ENCODE results near the gene HIGD2A. TPM values are rescaled to one million over a fixed set of nuclear protein-coding genes. Genes with fewer than 3 reads are reported as not detected.

The HIGD2A gene
- total and polyA plus RNA-seq, 2 experiments from 2014 or later = 67.7 to 194 TPM

GRCh38 chr5:176425138-176425537, 36.6 kb downstream of the HIGD2A start:
- no peak overlapping the region for H3K4me3 Mint-ChIP-seq
- H3K4me1 Mint-ChIP-seq = no peaks in the 10 kb centered on the region
- H4K20me1 ChIP-seq (replicated peaks; ENCODE audit: insufficient read depth) = no peaks in the 10 kb centered on the region
- H3K79me2 ChIP-seq (replicated peaks; ENCODE audit: insufficient read depth) = no peaks in the 10 kb centered on the region
- no peak overlapping the region for H3K27ac Mint-ChIP-seq
- ATAC-seq = no peak
- H3K4me2 ChIP-seq = no peak overlapping the region
- no peaks in the 10 kb centered on the region for H3K4me1 ChIP-seq (ENCODE audit: insufficient read depth)
- no peak for DNase-seq (ENCODE audit: low spot score)
- 0 out of 2 replicates have a peak, but pooled peaks cover 3% of the 10 kb centered on the region for H3K9me2 ChIP-seq (ENCODE audit: insufficient read depth)
- no peak overlapping the region for H3K27ac ChIP-seq (ENCODE audit: low read depth)
- H3K27me3 ChIP-seq (ENCODE audit: insufficient read depth) = no peaks in the 10 kb centered on the region
- TF ChIP-seq STAT1 (IDR thresholded peaks at IDR 0.05; ENCODE audit: unreplicated experiment) (no peak), ZNF462 (CRISPR knock-in tag; IDR thresholded peaks at IDR 0.05) (no peak), NANOG (IDR thresholded peaks at IDR 0.05; ENCODE audit: borderline replicate concordance) (no peak), ZNF331 (CRISPR knock-in tag; IDR thresholded peaks at IDR 0.05; ENCODE audit: low read depth) (no peak), POLR2AphosphoS5 (IDR thresholded peaks at IDR 0.05; ENCODE audit: low read depth) (no peak)
- TF ChIP-seq, protein P1, sequence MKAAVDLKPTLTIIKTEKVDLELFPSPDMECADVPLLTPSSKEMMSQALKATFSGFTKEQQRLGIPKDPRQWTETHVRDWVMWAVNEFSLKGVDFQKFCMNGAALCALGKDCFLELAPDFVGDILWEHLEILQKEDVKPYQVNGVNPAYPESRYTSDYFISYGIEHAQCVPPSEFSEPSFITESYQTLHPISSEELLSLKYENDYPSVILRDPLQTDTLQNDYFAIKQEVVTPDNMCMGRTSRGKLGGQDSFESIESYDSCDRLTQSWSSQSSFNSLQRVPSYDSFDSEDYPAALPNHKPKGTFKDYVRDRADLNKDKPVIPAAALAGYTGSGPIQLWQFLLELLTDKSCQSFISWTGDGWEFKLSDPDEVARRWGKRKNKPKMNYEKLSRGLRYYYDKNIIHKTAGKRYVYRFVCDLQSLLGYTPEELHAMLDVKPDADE (IDR thresholded peaks at IDR 0.05) = no peak
- peaks cover 1% of the 10 kb centered on the region for H3K27me3 Mint-ChIP-seq (ENCODE audit: insufficient read depth, low read depth, poor library complexity)
- no peak overlapping the region for H2AFZ ChIP-seq
- no peaks in the 10 kb centered on the region for H3F3A ChIP-seq (replicated peaks; ENCODE audit: low read depth)
- H3K4me3 ChIP-seq = no peak overlapping the region
- peaks cover 45% of the 10 kb centered on the region for H3K9me3 Mint-ChIP-seq
- H3K36me3 Mint-ChIP-seq (ENCODE audit: low read depth) = peaks cover 23% of the 10 kb centered on the region
- H3K36me3 ChIP-seq (ENCODE audit: insufficient read depth) = 0 out of 2 replicates have a peak, but pooled peaks cover 3% of the 10 kb centered on the region

All from GM23338 (cell line).